NCI-H2227 (cell line): ENCODE results near the gene SPSB1.
A peak's percentile ranks its signal among the peaks of the same experiment; 100 is the strongest.

Experiments
- DNase-seq: peaks from one replicate; lab custom pipeline; 2025; ENCODE audit not compliant: unreplicated experiment; lab: John Stamatoyannopoulos, UW

The SPSB1 gene

DNA sequence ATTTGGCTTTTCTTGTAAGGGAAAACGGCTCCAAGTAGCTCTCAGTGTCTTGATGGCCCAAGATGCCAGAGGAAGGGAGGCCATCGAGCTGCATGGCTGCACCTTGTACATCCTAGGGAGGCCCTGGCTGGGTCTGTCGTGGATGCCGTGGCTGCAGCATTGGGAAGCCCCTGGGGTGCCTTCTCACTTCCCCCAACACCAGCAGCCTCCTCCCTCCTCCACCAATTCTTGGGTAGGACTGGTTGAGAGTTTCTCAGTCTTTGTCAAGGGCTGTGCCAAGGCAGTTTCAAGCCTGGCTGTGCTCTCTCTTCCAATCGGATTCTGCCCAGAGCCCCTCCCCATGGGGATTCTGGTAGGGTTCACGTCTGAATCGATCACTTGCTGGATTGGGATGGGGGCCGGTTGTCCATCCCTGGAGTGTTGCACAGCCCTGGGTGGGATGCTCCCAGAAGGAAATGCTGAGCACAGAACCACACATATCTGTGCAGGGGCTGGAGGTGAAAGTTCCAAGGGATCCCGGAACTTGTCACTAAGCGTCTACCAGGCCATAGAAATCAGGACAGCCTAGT, 14.0 kb upstream of the SPSB1 start:
- no peak for DNase-seq

DNA sequence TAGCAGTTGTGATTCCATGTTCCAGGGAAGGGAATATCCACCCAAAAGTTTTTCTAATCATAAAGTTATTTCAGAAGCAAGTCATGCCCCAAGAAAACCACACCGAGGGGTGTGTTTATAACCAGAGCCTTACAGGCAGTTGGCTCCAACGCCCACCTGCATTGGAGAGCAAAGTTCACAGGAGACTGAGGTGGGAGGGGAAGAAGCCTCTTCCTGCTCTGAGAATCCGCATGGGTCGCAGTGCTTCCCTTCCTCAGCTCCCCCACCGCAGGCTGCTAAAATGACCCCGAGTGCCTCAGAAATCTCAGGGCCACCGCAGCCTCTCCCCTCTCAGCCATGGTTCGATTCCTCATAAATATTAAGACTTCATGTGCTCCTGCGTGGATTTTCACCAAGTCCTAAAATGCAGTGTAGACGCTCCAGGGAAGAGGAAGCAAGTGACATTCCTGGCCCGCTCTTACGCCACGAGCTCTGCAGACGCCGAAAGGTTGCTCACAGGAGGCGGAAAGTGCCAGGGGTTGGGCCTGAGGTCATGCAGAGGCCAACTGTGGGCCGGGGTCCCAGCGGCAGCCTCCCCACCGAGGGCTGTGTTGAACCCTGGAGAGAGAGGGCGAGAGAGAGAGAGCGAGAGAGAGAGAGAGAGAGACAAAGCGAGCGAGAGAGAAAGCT, 13.4 kb upstream of the SPSB1 start:
- DNase-seq = no peak

DNA sequence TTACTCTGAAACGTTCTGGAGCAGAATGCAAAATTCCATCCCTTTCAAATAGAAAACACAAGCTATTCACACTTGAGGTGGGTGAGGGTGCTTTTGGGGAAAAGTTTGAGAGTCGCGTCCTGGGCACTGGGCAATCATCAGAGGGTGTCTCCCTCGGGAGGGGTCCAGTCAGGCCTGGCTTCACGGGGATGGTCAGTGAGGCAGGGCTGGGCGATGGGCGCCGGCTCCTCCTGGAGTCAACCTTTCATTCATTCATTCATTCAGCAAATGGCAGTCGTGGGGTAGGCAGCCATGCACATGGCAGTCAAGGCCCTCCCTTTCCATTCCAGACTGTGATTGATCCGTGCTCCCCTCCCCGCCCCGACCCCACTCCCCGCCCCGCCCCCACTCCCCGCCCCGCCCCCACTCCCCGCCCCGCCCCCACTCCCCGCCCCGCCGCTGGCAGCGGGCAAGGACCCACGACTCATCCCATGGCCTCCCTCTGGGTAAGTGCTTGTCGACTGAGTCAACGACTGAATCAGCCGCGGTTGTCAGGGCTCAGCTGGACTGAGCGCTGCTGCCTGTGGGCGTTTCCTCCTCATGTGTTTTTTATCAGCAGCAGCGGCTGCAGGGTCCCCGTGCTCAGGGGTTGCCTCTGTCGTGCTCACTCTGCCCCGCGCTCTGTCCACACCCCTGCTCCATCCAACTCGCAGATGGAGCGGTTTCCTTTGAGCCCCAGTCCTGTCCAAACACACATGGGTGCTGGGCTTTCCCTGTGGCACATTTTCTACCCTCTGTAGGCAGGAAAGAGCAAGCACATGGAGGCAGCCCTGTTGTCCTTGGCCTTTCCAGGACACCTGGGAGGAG, 12.5 kb upstream of the SPSB1 start:
- DNase-seq = peak; percentile 49

- DNase-seq = no peak
Observed at GRCh38 chr1:9281071-9281827, 11.4 kb upstream of the SPSB1 start.

DNA sequence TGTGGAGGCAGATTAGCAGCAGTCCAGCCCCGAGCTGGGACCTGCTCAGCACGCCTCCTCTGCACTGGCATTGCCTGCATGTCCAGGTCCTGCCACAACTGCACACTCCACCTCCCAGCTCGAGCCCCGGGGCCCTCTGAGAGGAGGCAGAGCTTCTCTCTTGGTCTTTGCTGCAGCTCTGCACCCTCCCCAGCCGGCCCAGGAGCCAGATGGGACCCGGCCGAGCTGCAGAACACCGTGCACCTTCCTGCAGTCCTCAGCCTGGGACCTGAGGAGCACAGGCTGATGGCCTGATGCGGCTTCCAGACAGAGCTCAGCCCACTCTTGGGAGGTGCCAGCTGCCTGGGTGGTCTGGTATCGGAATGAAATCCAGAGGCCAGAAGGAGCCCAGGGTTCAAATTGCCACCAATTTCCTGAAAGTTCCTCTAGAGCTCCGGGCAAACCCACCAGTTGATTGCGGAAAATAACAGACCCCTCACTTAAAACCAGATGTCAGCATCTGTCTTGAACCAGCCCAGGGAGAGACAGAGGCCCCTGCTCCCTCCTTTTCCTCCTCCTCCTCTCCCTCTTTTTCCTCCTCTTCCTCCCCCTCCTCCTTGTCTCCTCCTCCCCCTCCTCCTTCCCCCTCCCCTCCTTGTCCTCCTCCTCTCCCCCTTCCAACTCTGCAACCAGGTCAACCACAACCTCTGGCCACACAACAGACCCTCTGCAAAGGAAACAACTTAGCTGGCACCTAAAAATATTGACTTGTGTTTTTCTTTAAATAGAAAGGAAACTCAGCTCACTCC, 10.6 kb upstream of the SPSB1 start:
- no peak for DNase-seq

DNA sequence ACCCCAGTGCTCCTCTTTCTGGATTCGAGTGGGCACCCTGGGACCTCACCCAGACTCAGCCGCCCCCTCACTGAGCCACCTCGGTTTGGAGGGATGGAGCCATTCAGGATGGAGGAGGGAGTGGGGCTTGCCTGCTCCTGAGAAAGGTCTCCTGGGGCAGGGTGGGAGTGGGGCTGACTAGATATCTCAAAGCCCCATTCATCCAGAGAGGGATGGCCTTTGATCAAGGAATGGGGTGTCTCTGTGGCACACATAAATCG, 10.1 kb upstream of the SPSB1 start:
- DNase-seq = no peak

- no peak for DNase-seq
Observed at GRCh38 chr1:9284061-9284460, 8.6 kb upstream of the SPSB1 start.

DNA sequence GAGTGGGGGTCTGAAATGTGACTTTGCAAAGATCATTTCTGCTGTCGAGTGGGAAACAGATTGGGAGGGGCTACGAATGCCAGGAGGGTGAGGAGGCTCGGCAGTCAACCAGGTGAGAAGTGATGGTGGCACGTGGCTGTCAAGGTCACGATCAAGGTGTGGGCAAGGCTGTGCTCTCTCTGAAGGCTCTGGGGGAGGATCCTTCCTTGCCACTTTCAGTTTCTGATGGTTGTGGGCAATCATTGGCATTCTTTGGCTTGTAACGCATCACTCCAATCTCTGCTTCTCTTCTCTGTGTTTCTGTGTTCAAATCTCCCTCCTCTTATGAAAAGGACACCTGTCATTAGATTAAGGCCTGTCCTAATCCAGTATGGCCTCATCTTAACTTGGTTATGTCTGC, 6.1 kb upstream of the SPSB1 start:
- no peak for DNase-seq

GRCh38 chr1:9289090-9289534, 3.6 kb upstream of the SPSB1 start:
- DNase-seq = peak; percentile 86

DNA sequence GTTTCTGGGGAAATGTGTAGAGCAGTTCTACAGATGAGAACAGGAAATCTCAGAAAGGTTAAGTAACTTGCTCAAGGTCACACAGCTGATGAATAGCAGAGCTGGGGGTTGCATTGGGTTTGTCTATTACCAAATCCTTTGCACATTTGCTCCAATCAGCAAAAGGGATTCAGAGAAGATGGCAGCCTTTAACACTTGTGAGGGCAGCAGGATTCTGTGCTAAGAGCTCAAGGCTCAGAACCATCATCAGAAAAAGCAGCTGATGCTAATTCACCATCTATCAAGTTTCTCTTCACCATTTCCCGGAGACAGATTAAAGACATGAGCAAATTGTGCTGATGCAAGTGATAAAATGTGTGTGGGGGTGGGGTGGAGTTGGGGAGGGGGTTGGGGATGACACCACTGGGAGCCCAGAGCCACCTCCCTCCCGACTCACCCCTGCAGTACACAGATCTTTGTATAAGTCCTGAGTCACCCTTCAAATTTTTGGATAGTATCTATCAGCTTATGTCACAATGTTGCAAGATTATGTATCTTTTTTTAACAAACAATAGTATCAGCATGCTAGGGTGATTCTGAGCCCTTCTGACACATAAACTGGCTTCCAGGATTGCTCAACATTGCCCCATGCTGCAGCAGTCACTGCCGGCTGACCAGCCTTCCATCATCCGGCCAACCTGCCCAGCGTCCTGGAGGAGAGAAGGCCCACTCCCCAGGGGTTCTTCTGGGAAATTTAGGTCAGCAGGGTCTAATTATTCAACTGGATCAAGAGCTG, 2.8 kb upstream of the SPSB1 start:
- DNase-seq = no peak

- peak; percentile 37 for DNase-seq
Observed at GRCh38 chr1:9291914-9292360, 757 bp upstream of the SPSB1 start.

- DNase-seq = no peak
Observed at GRCh38 chr1:9293241-9293532, 493 bp downstream of the SPSB1 start.

DNA sequence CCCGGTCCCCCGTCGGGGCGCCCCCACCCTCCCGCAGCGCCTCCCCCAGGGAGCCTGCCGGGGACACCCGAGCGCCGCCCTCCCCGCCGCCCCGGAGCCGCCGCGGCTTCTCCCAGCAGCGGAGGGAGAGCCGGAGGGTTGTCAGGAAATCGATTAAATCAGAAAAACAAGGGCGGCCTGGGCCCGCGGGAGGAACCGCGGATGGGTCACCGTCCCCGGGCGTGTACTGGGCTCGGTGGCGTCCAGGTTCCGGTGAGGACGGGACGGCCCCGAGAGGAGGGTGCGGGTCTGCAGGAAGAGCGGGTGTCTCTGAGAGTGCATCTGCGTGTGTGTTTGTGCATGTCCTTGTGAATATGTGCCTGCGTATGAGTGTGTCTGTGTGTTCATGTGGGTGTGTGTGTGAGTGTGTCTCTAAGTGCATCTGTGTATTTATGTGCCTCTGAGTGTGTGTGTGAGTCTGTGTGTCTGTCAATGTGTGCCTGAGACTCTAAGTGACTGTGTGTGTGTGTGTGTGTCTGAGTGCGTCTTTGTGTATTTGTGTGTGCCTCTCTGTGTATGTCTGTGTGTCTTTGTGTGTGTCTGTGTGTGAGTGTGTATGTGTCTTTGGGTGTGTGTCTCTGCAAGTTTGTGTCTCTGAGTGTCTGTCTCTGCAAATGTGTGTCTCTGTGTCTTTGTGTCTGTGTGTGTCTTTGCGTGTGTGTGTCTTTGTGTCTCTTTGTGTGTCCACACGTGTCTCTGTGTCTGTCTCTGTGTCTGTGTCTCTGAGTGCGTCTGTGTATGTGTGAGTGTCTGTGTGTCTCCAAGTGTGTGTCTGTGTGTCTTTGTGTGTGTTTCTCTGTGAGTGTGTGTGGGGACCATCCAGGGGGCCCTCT, 1.1 kb downstream of the SPSB1 start:
- DNase-seq = peak; percentile 35

DNA sequence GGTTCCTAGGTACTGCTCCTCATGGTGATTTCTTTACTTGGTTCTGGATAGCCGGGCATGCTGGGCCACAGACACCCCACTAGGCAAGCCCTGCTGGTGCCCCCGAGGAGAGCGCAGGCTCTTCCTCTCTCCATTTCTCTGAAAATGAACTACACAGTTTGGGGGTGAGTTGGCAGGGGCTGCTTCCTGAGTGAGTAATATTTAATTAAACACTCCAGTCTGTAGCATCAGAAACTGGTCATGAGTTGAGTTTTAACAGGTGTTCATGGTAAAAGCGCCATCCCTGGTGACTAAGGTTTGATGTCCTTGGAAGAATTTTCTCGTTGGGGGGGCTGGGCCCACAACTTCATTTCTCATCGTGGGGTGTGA, 1.7 kb downstream of the SPSB1 start:
- no peak for DNase-seq

DNA sequence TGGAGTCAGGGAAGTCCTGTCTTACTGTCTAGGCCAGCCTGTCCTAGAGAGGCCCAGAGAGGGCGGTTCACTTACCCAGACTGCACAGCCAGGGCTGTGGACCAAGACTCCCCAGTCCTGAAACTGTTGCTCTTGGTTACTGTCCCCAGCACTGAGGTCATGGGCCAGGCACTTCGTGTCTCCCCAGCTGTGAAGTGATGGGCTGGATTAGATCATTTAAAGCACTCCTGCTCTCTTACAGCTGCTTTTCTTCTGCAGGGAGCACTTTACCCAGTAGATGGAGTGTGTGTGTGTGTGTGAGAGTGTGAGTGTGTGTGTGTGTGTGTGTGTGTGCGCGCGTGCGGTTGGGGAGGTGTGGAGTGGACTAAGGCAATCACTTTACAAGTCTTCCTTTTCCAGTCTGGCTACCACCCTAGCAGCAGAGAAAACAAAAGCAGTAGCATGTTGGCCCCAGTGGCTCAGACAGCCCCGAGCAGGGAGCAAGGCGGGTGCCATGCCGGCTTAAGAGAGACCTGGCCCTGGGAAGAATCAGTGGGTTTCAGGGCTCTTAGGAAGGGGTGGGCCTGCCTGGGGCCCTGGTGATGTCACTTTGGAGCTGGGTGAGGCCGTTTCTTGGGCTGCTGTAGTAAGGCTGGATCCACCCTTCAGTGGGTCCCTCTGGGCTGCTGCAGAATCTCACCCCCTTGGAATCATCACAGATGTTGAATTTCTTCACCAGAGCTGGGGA, 2.4 kb downstream of the SPSB1 start:
- DNase-seq = peak; percentile 35

DNA sequence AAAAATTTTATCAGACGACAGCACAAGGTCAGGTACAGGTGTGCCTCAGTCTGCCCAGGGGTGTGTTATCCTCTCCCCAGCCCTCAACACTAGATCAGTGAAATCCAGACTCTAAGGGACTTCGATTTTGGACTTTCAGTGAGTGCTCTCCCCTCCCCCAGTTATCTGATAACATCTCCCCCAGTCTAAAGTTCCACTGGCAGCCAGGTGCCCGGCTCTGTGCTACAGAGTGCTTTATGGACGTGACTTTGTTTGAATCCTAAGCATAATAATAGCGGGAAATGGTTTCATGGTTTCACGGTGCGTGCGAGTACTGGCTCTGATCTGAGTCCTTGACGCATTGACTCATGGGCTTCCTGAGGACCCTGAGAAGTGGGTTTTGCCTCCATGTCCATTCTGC, 3.2 kb downstream of the SPSB1 start:
- DNase-seq = no peak

GRCh38 chr1:9296850-9297249, 4.2 kb downstream of the SPSB1 start:
- DNase-seq = no peak

DNA sequence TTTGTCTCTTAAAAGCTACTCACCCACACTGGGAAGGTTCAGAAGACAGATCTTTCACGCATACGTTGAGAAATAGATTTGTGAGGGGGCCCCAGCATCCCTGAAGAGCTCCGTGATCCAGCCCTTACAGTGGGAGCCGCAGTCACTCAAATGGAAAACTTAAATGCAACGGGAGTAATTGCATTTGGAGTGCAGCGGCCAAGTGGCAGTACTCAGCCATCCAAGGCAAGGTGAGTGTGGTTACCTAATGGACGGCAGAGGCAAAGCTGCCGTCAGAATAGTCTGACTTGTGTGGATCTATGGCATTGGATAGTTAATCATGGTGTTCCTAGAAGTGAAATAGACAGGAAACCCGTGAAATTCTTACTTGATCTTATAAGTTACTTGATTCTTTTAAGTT, 5.1 kb downstream of the SPSB1 start:
- DNase-seq = peak; percentile 26

GRCh38 chr1:9298282-9298681, 5.6 kb downstream of the SPSB1 start:
- DNase-seq = no peak
